ENCODE results near the gene CADPS2.

- TF ChIP-seq CTCF (IDR thresholded peaks at IDR 0.05) (no peak), EZH2 (IDR thresholded peaks at IDR 0.05; ENCODE audit: borderline replicate concordance, insufficient read depth, low read depth, low read length, poor library complexity, severe bottlenecking) (no peak)
These were observed 308.7 kb downstream of the CADPS2 start for GRCh38 chr7:122577449-122578003.
